ENCODE measurements around the gene EMID1.

Gene EMID1

GRCh38 chr22:29195118-29195963, 10.4 kb upstream of the EMID1 start:
- no peak for DNase-seq (ENCODE audit: low spot score)

GRCh38 chr22:29195964-29196666, 9.6 kb upstream of the EMID1 start:
- peak; percentile 13 for DNase-seq (ENCODE audit: low spot score)

GRCh38 chr22:29197096-29197495, 8.6 kb upstream of the EMID1 start:
- no peak for DNase-seq (ENCODE audit: low spot score)

GRCh38 chr22:29198240-29198639, 7.5 kb upstream of the EMID1 start:
- no peak for DNase-seq (ENCODE audit: low spot score)

- DNase-seq (ENCODE audit: low spot score), result no peak
These were observed 5.8 kb upstream of the EMID1 start for GRCh38 chr22:29199702-29200400.

GRCh38 chr22:29200901-29201300, 4.8 kb upstream of the EMID1 start:
- no peak for DNase-seq (ENCODE audit: low spot score)

GRCh38 chr22:29201782-29202181, 3.9 kb upstream of the EMID1 start:
- DNase-seq (ENCODE audit: low spot score), result peak; percentile 12

- DNase-seq (ENCODE audit: low spot score), result peak; percentile 70
These were observed 3.2 kb upstream of the EMID1 start for GRCh38 chr22:29202212-29203192.

GRCh38 chr22:29203488-29204454, 1.9 kb upstream of the EMID1 start:
- DNase-seq (ENCODE audit: low spot score), result no peak

GRCh38 chr22:29204455-29205183, 1.1 kb upstream of the EMID1 start:
- DNase-seq (ENCODE audit: low spot score), result no peak

GRCh38 chr22:29205252-29205593, 473 bp upstream of the EMID1 start:
- DNase-seq (ENCODE audit: low spot score), result no peak

- DNase-seq (ENCODE audit: low spot score), result peak; percentile 11
These were observed 911 bp downstream of the EMID1 start for GRCh38 chr22:29206372-29207242.

GRCh38 chr22:29207243-29207550, 1.5 kb downstream of the EMID1 start:
- no peak for DNase-seq (ENCODE audit: low spot score)

GRCh38 chr22:29207562-29208501, 2.1 kb downstream of the EMID1 start:
- DNase-seq (ENCODE audit: low spot score), result no peak

- peak; percentile 33 for DNase-seq (ENCODE audit: low spot score)
These were observed 2.8 kb downstream of the EMID1 start for GRCh38 chr22:29208502-29208862.

GRCh38 chr22:29208879-29209623, 3.4 kb downstream of the EMID1 start:
- peak; percentile 14 for DNase-seq (ENCODE audit: low spot score)

GRCh38 chr22:29209624-29209929, 3.9 kb downstream of the EMID1 start:
- peak; percentile 49 for DNase-seq (ENCODE audit: low spot score)
